Measurements from ENCODE around the gene DPP4.

DNA sequence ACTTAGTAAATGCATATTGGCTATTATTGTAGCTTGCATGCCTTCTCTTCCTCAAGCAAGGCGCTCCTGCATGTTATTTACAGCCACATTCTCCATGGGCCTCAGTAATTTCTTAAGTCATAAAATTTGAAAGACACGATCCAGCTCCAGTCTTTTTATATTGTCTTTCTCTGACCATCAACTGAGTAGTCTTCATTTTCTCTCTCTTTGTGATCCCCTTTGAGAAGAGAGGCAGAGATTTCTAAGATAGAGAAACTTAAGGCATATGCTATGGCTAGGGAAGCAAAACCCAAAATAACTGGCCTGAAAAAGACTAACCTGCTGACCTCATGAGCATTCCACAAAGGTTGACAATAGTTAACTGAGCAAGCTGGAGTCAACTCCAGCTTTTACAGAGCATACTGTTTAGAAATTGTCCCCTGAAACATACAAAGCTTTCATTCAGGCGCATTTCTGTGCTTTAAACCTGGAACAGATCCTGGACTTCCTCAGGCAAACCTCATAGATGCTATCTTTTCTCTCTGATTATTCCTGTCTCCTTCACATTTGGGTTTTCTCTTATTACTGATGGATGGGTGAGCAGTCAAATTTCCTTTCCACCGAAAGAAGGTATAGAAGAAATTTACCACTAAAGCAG, 4.6 kb downstream of the DPP4 start:
- no peak for TF ChIP-seq ZNF23 (tag by site-specific recombination; IDR thresholded peaks at IDR 0.05; ENCODE audit: borderline replicate concordance)
- no peak for TF ChIP-seq TRIM28 (IDR thresholded peaks at IDR 0.05; ENCODE audit: borderline replicate concordance, low read length)
- TF ChIP-seq, protein P1, sequence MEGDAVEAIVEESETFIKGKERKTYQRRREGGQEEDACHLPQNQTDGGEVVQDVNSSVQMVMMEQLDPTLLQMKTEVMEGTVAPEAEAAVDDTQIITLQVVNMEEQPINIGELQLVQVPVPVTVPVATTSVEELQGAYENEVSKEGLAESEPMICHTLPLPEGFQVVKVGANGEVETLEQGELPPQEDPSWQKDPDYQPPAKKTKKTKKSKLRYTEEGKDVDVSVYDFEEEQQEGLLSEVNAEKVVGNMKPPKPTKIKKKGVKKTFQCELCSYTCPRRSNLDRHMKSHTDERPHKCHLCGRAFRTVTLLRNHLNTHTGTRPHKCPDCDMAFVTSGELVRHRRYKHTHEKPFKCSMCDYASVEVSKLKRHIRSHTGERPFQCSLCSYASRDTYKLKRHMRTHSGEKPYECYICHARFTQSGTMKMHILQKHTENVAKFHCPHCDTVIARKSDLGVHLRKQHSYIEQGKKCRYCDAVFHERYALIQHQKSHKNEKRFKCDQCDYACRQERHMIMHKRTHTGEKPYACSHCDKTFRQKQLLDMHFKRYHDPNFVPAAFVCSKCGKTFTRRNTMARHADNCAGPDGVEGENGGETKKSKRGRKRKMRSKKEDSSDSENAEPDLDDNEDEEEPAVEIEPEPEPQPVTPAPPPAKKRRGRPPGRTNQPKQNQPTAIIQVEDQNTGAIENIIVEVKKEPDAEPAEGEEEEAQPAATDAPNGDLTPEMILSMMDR (tag by site-specific recombination; IDR thresholded peaks at IDR 0.05), result no peak

Data from HEK293 (cell line).